HEK293T (cell line): ENCODE data around the gene PROZ.

Source experiments
- ARNT ChIP-seq: fragments of 450-650 bp; IDR thresholded peaks from 2 replicates; pipeline ENCODE4 v1.6.1; 2017; ENCODE audit warnings: mild to moderate bottlenecking
- BHLHE40 ChIP-seq: fragments of 450-650 bp; IDR thresholded peaks from 2 replicates; pipeline ENCODE4 v1.6.1; 2016; ENCODE audit warnings: mild to moderate bottlenecking, moderate library complexity, borderline replicate concordance
- CTBP1 ChIP-seq: fragments of 450-650 bp; IDR thresholded peaks from 2 replicates; pipeline ENCODE4 v1.6.1; 2016; ENCODE audit warnings: borderline replicate concordance
- ELF4 ChIP-seq: fragments of 450-650 bp; IDR thresholded peaks from 2 replicates; pipeline ENCODE4 v1.6.1; 2017; ENCODE audit warnings: antibody characterized with exemption
- FOXA1 ChIP-seq: fragments of 450-650 bp; IDR thresholded peaks from 2 replicates; pipeline ENCODE4 v1.6.1; 2016; ENCODE audit warnings: mild to moderate bottlenecking
- FOXK2 ChIP-seq: fragments of 450-650 bp; IDR thresholded peaks from 2 replicates; pipeline ENCODE4 v1.6.1; 2016; ENCODE audit warnings: mild to moderate bottlenecking
- FOXM1 ChIP-seq: fragments of 450-650 bp; IDR thresholded peaks from 2 replicates; pipeline ENCODE4 v1.6.1; 2017; ENCODE audit warnings: mild to moderate bottlenecking, borderline replicate concordance
- HDGF ChIP-seq: fragments of 450-650 bp; IDR thresholded peaks from 2 replicates; pipeline ENCODE4 v1.6.1; 2017; ENCODE audit warnings: antibody characterized with exemption, borderline replicate concordance
- LEF1 ChIP-seq: fragments of 450-650 bp; IDR thresholded peaks from 2 replicates; pipeline ENCODE4 v1.6.1; 2017; ENCODE audit warnings: mild to moderate bottlenecking, borderline replicate concordance
- SP1 ChIP-seq: fragments of 450-650 bp; IDR thresholded peaks from 2 replicates; pipeline ENCODE4 v1.6.1; 2017
- SUZ12 ChIP-seq: fragments of 450-650 bp; IDR thresholded peaks from 2 replicates; pipeline ENCODE4 v1.6.1; 2016; ENCODE audit warnings: mild to moderate bottlenecking
- ZNF384 ChIP-seq: fragments of 450-650 bp; IDR thresholded peaks from 2 replicates; pipeline ENCODE4 v1.6.1; 2016

DNA sequence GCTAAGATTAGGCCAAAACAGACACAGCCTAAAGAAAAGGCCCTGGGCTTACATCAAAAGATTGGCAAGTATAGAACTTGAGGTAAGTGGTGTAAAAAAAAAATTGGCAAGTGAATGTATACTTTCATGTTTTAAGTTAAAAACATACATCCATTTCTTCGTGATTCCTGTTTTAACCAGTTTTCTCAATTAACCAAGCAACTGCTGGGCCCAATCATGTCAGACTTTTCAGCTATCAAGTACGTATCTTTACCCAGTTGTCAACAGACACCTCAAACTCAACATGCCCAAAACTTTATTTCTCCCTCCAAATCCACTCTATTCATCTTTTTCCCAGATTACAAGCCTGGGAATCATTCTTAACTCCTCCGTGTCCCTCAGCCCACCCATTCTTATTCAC, 49.0 kb downstream of the PROZ start:
- TF ChIP-seq FOXA1 (no peak), SP1 (no peak), ARNT (no peak), FOXM1 (no peak), CTBP1 (no peak), LEF1 (no peak), FOXK2 (no peak), ZNF384 (no peak), BHLHE40 (no peak), ELF4 (no peak), SUZ12 (no peak), HDGF (no peak)
